Glomerular visceral epithelial cell (primary cell): Measurements from ENCODE around the gene SLC12A7.

Experiments
- DNase-seq: peaks from one replicate; pipeline ENCODE4 v3.0.0-alpha.2; 2016; ENCODE audit errors: extremely low spot score

SLC12A7 gene

DNA sequence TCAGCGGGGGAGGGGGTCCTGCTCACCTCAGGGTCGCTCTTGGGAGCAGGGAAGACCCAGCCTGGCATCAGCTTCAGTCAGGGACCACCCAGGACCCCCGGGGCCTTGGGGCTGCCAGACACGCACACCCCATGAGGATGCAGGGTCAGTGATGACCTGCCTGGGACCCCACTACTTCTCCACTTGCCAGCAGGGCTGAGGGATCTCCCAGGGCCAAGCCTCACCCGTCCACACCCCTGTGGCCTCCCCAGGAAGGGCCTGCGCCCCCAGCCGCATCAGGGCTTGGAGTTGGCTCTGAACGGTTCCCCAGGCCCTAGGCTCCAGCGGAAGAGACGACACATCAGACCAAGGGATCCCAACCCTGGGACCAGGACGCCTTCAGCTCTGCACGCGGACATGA, 33.7 kb downstream of the SLC12A7 start:
- no peak for DNase-seq

DNA sequence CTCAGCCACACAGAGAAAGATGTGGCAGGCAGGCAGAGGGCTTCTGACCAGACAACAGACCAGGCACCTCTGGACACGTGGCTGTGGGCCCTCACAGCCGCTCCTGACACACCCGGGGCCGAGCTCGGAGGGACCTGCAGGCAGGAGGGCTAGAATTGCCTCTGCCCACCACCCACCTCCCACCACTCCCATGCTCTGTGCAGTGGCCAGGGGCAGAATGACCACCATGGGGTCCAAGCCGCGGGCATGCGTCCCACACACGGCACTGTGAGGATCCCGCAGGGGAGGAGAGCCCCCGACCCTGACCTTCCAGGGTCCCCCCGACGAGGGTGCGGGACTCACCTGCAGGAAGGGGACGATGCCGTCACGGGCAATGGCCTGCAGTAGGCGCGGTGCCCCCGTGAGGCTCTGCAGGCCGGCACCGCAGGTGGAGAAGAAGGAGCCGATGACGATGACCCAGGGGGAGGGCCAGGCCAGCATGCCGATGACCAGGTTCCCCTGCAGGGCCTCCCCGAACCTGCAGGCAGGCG, 34.3 kb downstream of the SLC12A7 start:
- no peak for DNase-seq

DNA sequence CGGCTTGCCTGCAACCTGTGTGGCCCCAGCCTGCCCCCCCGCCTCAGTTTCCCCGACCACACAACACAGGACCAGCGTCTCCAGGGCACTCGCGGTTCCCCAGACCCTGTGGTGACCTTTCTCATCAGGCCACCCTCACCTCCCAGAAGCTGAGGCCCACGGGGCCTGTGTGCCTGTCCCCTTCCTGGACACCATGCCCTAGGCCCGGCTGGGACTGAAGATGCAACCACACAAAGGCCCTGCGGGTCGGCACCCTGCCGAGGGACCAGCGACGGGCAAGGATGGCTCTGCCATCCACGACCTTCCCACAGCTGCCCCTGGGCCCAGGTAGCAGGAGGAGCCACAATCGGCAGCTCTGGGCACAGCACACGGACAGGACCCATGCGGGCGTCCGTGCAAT, 34.8 kb downstream of the SLC12A7 start:
- no peak for DNase-seq

DNA sequence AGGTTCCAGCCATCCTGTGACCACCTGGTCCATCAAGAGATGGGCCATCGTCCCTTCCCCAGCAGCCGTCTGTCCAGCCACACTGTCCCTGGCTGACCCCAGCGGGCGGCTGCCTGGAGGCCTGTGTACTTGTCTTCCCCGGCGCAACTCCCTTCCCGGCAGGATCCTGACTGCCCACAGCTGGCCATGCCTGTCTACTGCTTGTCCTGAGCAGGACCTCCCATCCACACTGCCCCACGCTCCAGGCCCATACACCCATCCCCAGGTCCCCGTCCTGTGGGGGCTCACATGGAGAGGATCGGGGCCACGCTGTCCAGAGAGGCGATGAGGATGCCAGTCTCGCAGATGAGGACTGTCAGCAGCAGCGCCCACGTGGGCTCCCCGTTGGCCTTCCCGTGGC, 35.5 kb downstream of the SLC12A7 start:
- no peak for DNase-seq

DNA sequence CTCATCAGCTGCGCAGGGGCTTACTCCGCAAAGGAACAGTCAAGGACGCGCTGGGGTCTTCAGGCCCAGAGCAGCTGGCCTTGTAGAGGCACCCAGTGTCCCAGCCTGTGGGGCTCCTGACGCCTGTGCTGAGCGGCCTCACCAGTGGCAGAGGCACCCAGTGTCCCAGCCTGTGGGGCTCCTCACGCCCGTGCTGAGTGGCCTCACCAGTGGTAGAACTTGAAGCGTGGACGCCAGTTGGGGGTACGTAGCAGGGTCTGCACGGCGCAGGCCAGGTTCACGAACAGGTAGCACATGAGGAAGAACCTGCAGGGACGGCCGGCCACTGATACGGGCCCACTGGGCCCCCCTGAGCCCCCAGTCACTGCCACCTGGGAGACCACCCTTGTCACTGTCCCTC, 35.9 kb downstream of the SLC12A7 start:
- no peak for DNase-seq

DNA sequence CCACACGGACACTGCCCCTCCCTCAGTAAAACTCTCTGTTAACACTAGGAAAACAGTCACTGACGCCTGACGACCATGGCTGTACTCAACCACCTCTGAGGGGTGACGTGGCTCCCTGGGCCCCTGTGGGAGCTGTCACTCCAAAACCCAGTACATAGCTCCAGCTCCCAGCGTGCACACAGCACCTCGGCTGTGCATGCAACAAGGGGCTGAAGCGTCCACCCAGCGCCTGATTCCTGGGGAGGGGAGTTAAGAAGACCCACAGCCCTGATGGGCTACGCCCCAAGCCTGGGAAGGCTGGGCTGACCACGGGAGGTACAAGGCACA, 36.3 kb downstream of the SLC12A7 start:
- no peak for DNase-seq

DNA sequence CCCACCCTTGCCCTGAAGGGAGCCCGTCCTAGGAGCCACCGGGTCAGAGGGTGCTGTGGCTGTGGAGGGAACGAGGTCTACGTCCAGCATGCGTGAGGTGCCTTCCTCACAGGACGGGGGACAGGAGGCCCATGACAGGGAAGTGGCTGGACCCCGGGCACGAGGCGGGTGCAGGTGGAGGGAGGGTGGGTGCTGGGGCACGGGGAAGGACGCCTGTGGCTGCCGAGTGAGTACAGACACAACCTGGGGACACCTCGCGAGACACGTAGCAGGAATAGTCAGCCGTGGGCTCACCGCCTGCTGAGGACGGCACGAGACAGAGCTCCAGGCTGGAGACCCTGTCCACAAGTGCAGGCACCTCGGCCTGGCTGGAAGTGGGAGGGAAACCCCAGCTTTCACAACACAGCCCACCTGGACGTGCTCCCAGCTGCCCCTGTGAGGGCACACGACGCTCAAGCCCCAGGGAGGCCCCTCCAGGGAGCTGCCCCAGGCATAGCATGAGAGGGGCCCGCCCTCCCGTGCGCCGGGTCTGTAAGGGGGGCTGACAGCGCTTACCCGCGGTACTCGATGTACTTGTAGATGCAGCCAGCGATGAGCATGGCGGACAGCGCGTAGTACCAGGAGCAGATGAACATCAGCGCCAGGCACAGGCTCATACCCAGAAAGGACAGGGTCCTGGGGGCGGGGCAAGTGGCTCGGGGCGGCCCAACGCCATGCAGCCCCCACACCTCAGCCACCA, 36.9 kb downstream of the SLC12A7 start:
- no peak for DNase-seq

DNA sequence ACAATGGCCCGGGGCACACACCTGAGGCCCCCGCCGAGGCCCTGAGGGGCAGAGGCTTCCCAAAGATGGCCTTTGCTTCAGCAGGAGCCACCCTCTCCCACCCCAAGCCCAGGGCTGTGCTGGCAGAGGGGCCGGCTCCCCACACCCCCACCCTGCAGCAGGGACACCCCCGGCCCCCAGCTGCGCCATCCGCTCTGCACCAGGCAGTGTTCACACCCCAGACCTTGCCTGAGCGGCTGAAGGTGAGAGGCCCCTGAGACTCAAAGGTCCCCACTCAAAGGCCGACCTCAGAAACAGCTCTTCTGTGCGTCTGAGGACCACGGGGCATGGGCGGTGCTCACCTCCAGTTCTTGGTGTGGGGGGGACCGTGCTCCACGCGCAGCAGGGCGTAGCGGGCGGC, 37.6 kb downstream of the SLC12A7 start:
- DNase-seq: no peak

DNA sequence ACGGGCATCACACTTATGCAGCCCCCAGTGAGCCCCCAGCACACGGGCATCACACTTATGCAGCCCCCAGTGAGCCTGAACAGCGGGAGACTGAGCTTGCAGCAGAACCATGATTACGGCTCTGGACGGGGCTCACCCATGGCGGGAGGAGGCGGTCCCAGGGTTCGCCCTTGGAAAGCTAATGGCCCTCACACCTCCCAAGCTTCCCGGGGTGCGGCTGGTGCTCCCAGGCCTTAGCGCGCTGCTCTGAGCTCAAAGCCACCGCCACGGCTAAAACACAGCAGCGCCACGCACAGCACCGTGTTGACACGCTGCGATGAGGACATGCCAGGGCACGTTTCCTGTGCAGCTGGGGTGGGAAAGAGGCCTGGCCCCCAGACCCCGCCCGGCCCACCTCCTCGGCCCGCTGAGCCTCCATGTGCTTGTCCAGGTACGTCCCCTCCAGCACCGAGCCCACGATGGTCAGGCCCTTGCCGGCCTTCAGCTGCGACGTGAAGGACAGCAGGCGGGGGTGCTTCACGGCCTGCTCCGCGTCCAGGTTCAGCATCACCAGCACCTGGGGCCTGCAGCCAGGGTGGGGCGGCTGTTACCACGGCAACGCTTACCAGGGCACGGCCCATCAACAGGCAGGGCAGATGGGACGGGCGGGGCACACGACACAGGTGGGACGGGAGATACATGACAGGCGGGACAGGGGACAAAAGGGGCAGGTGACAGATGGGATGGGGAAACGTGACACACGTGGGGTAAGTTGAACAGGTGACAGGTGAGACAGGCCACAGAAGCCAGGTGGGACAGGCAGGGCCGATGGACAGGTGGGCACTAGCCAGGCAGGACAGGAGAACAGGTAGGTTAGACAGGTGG, 38.4 kb downstream of the SLC12A7 start:
- no peak for DNase-seq

DNA sequence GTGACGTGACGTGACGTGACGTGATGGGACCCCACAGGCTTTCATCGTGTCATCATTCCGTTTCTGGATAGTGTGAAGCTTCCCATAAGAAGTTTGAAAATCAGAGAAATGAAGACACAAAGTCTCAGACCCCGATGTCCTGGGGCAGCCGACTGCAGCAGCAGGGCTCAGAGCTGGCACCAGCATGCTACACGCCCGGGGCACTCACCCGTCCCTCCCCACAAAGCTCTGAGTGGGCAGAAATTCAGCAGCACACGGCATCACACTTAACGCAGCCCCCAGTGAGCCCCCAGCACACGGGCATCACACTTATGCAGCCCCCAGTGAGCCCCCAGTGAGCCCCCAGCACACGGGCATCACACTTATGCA, 42.2 kb downstream of the SLC12A7 start:
- DNase-seq: no peak

DNA sequence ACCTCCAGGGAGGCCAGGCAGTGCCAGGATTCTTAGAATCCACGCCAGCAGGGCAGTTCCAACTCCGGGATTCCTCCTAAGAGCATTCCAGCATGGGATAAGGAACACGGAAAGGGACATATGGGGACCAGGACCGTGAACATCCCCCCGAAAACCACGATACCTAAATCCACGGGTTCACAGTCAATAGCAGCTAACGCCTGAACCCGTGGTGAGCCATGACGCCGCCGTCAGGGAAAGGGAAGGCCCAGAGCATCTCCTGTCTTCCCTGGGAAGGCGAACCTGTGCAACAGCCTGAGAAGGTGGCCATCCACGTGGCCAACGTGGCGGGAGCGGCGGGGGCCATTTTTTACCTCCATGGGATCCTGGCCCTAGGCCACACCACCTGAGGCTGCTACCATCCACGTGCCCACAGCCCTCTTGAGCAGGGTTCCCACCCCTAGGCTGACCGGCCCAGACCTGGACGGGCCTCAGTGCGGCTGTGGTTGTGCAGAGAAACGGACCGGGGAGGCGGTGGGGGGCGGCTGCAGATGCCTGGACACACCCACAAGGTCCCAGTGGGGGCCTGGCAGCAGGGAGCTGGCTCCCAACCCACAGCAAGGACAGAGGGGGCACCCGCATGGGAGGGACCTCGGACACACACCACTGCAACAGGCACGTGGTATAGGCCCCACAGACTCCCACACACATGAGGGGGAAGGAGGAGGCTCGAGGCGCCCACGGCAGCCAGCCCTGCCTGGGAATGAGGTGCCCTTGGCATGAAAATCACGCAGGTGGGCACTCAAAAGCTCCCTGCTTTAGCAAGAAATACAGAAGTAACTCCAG, 42.8 kb downstream of the SLC12A7 start:
- no peak for DNase-seq

DNA sequence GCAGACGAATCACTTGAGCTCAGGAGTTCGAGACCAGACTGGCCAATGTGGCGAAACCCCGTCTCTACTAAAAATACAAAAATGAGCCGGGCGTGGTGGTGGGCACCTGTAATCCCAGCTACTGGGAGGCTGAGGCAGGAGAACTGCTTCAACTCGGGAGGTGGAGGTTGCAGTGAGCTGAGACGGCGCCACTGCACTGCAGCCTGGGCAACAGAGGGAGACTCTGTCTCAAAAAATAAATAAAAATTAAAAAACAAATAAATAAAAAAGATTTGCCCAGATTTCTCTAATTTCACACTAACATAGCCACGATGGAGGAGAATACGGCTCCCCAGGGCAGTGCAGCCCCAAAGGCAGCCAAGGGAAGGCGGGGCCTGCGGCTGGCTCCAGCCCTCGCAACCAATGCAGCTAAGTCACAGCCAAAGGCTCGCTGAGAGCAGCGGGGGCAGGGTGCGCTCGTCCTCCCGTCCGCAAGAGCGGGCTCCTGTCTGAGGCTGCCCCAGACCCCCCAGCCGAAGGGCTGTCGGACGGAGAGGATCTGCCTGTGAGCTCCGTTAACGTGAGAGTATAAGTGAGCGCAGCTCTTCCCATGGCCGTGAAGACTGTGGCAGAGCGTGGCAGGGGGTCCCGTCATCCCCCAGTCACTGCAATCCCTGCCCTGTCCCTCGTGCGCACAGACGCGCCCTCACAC, 43.5 kb downstream of the SLC12A7 start:
- no peak for DNase-seq

DNA sequence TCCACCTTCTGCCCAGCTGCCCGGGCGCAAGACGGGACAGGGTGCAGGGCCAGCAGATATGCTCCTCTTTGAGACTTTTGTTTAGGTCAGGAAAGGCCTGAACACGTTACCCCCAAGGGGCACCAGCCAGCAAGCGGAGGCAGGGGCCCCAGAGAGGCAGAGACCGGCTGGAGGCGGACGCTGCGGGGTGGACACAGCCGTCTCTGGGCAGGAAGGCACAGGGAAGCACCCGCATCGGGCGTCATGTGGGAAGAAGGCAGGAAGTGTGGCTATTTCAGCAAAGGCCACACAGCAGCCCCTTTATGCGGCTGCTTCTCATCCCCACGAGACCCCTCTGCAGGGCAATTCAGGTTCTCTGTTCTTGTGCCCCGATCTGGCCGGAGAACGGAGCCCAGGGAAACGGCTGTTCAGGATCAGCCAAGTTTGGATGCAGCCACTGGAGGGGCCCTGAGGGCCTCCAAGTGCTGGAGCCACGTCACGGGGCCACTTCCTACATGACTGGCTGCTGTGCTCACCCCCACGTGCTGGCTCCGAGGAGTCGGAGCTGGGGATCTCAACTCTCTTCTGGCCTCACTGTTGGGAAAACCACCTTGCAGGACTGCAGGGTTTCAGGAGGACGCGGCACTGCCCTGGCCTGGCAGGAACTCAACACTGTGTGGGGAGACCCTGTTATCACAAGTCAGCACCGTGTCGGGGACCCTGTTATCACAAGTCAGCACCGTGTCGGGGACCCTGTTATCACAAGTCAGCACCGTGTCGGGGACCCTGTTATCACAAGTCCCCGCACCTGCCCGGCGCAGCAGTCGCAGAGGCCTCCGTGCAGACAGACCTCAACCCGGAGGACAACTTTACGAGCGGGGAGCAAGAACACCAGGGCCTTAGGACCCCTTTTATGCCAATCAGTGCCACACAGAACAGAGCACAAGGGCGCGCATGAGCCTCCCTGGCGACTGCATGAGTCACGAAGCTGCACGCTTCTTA, 44.4 kb downstream of the SLC12A7 start:
- DNase-seq: no peak

DNA sequence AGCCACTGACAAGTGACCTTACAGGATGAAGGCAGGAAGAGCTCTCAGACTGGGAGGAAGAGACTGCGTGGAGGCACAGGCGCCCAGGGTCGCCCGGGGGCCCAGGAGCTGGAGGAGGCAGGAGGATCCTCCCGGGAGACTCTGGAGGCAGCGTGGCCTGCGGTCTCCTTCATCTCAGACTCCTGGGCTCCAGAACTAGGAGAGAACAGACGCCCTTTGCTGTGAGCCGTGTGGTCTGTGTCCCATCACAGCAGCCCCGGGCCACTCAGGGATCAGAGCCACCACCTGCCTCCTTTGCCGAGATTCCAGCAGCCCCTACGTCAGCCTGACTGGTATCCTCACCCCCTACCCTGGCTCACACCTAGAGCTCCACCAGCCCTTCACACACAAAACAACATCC, 45.2 kb downstream of the SLC12A7 start:
- no peak for DNase-seq

DNA sequence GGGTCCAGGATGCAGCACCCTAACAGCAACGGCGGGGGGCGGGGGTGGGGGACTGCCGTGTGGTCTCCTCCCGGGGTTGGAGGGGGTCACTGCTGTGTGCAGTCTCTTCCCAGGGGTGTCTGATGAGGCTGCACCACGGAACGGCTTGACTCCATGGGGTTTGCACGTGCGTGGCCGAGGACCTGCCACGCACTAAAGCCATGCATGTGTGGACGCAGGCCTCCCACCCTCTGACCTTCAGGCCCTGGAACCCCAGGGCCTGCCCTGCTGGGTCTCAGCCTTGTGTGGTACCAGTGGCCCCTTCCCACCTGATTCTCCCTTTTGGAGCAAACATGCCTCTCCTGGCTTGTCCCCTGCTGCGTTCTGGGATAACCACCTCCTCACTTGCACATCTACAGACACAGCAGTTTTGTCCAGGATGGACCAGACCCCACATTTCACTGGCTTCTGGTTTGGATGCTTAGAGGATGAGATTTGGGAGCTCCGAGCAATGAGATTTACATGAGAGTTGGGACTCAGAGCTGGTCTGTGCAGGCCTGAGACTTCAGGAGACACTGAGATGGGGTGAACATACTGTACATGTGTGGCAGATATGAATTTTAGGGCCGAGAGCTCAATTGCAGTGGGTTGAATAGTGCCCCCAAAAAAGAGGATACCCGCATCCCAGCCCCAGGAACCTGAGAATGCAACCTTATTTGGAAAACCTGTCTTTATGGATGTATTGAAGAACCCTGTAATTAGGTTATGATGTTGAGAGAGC, 45.8 kb downstream of the SLC12A7 start:
- no peak for DNase-seq

DNA sequence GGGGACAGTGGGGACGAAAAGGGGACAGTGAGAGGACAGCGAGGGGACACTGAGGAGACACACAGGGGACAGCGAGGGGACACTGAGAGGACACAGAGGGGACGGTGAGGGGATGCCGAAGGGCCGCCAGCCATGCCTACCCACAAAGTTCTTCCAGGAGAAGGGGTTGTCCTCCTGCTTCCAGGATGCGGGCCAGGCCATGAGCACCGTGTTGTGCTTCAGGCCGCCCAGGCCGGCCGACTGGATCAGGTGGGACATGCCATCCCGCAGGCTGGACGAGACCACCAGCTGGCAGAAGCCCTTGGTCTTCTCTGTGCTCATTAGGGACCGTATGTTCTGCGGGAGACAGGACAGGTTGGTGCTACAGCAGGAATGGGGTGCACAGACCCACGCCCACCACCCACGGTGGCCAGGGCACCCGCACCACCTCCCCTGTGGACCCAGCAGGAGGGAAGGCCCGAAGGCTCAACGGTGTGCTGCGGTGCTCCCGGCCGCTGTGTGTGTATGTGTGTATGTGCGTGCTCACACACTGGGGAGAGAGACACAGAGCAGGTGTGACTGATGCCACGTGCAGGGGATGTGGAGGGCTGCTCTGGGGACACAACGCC, 46.6 kb downstream of the SLC12A7 start:
- DNase-seq: no peak

DNA sequence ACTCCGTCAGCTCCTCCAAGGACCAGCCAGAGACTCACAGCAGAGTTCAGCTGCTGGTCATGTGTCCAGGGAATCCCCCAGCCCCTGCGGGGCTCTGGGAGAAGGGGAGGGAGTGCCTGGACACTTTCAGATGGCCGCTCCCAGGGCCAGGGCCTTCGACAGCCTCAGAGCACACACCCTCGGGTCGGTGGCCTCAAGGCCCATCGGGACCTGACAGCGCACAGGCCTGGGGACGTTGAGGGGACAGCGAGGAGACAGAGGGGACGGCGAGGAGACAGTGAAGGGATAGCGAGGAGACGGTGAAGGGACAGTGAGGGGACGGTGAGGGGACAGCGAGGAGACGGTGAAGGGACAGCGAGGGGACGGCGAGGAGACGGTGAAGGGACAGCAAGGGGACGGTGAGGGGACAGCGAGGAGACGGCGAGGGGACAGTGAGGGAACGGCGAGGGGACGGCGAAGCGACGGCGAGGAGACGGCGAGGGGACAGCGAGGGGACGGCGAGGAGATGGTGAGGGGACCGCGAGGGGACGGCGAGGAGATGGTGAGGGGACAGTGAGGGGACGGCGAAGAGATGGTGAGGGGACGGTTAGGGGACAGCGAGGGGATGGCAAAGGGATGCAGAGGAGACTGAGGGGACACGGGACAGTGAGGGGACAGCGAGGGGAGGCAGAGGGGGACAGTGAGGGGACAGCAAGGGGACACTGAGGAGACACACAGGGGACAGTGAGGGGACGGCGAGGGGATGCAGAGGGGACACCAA, 47.3 kb downstream of the SLC12A7 start:
- no peak for DNase-seq

DNA sequence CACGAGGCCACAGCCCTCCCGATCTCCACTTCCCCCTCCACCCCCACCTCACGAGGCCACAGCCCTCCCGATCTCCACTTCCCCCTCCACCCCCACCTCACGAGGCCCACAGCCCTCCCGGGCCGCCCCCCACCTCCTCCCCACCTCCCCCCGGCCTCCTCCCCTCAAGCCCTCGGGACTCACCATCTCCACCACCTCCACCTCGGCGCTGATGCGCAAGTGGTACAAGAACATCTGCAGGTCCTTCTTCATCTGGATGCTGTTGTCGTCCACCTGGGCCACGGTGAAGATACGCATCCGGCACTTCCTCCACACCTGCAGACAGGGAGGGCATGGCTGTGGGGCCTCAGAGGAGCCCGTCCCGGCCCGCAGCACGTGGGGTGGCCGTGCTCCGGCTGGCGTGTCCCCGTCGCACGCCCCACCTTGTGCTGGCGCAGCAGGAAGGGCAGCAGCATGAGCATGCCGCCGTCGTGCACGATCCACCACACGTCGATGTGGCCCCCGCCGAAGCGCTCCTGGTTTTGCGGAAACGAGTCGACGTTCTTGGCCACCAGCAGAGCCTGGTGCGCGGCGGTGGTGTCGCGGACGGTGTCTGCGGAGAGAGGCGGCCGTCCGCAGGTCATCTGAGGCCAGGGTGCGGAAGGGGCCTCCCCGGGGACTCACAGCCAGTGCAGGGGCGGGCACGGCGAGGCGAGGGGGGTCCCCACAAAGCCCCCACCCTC, 48.0 kb downstream of the SLC12A7 start:
- no peak for DNase-seq
